NCI-H774 (cell line): ENCODE data around the gene CPSF4L.

Experiments used
- DNase-seq: peaks from one replicate; lab custom pipeline; 2025; lab: John Stamatoyannopoulos, UW

The CPSF4L gene

GRCh38 chr17:73232587-73233373, 28.9 kb downstream of the CPSF4L start:
- DNase-seq: peak; percentile 67

GRCh38 chr17:73231841-73232586, 29.7 kb downstream of the CPSF4L start:
- peak; percentile 99 for DNase-seq

- DNase-seq: peak; percentile 19
These were observed 30.3 kb downstream of the CPSF4L start for GRCh38 chr17:73231395-73231794.

- no peak for DNase-seq
These were observed 31.6 kb downstream of the CPSF4L start for GRCh38 chr17:73230088-73230487.

GRCh38 chr17:73228748-73229236, 32.9 kb downstream of the CPSF4L start:
- DNase-seq: peak; percentile 69

GRCh38 chr17:73227944-73228343, 33.7 kb downstream of the CPSF4L start:
- DNase-seq: peak; percentile 20

- DNase-seq: no peak
These were observed 34.3 kb downstream of the CPSF4L start for GRCh38 chr17:73227379-73227778.

- DNase-seq: no peak
These were observed 35.0 kb downstream of the CPSF4L start for GRCh38 chr17:73226556-73227172.

- no peak for DNase-seq
These were observed 36.9 kb downstream of the CPSF4L start for GRCh38 chr17:73224663-73225305.

GRCh38 chr17:73224237-73224636, 37.4 kb downstream of the CPSF4L start:
- DNase-seq: no peak

GRCh38 chr17:73223626-73224230, 38.0 kb downstream of the CPSF4L start:
- no peak for DNase-seq

- peak; percentile 74 for DNase-seq
These were observed 46.2 kb downstream of the CPSF4L start for GRCh38 chr17:73215447-73215846.

GRCh38 chr17:73214851-73215250, 46.8 kb downstream of the CPSF4L start:
- DNase-seq: no peak

- DNase-seq: no peak
These were observed 47.7 kb downstream of the CPSF4L start for GRCh38 chr17:73214008-73214407.

- no peak for DNase-seq
These were observed 49.9 kb downstream of the CPSF4L start for GRCh38 chr17:73211745-73212144.

- no peak for DNase-seq
These were observed 51.5 kb downstream of the CPSF4L start for GRCh38 chr17:73210002-73210678.

GRCh38 chr17:73209436-73209835, 52.2 kb downstream of the CPSF4L start:
- DNase-seq: no peak

- no peak for DNase-seq
These were observed 53.4 kb downstream of the CPSF4L start for GRCh38 chr17:73208139-73208827.

GRCh38 chr17:73205459-73205961, 56.2 kb downstream of the CPSF4L start:
- DNase-seq: peak; percentile 90

GRCh38 chr17:73203788-73204479, 57.7 kb downstream of the CPSF4L start:
- DNase-seq: no peak
